Activated naive CD4-positive, alpha-beta T cell treated with anti-CD3 and anti-CD28 coated beads, Interleukin-2, amount 50 U/mL, for 16 hours (primary cell): Measurements from ENCODE around the gene SAPCD1.
"Not testable (repeated sequence)": the region's sequence is repeated elsewhere in the genome, so short reads cannot be mapped to it uniquely, and the experiment has no call there.

ENCODE experiments used
- DNase-seq: peaks from one replicate; pipeline ENCODE4 v3.0.0-alpha.2; 2020

The SAPCD1 gene

DNA sequence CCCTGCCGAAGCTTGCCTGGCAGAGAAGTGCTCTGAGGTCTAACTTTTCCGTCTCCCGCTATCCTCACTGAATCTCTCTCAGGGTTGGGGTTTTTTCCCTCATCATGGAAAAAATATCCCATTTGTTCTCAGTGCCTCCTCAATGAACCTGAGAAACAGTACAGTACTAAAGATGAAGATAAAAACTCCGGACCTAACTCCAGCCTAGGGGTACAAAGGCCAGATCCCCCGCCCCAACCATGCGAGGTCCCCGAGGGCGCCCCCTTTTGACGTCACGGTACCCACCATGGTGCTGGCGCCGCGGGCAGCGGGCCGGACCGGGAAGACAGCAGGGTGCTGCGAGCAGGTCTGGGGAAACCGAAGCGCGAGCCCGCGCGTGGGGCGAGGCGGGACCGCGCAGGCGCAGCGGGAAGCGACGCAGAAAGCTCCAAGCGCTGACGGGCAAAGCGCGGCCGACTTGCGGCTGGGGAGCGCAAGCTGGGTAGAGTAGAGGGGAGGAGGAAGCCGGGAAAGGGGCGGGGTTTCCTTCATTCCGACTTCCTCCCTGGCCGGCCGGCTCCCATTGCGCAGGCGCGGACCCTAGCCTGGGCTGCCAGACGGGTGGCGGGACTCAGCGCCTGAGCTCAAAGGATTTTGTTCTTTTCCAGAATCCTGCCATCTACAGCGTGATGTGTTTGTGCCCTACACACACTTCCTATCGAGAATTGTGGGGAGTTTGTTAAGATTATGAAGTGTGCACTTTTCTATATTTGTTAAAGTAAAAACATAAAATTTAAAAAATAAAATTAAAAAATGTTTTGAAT lies 44.2 kb downstream of the SAPCD1 start, which contains the start of gene LSM2:
TSS of gene LSM2 (minus strand) at position 497 of the 803 bp plus-strand sequence. CDS start at position 288, 209 bp downstream.
- peak; percentile 97 for DNase-seq

DNA sequence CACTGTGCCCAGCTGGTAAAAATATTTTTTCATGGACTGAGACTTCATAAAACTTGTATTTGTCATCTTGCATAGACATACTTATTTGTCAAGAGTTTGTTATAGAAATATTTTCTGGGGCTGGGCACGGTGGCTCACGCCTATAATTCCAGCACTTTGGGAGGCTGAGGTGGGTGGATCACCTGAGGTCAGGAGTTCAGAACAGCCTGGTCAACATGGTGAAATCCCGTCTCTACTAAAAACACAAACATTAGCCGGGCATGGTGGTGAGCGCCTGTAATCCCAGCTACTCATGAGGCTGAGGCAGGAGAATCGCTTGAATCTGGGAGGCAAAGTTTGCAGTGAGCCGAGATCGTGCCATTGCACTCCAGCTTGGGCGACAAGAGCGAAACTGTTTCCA lies 46.1 kb downstream of the SAPCD1 start:
- not testable (repeated sequence) for DNase-seq

DNA sequence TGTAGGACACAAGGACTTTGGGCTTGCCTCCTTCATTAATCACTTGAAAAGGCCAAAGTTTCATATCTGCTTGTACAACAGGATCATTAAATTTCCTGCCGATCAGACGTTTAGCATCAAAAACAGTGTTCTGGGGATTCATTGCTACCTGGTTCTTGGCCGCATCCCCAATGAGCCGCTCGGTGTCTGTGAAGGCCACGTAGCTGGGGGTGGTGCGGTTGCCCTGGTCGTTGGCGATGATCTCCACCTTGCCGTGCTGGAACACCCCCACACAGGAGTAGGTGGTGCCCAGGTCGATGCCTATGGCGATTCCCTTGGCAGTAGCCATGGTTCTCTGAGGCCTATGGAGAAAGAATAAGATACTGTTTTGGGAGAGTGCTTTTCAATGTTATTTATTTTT lies 49.2 kb downstream of the SAPCD1 start:
- no peak for DNase-seq

DNA sequence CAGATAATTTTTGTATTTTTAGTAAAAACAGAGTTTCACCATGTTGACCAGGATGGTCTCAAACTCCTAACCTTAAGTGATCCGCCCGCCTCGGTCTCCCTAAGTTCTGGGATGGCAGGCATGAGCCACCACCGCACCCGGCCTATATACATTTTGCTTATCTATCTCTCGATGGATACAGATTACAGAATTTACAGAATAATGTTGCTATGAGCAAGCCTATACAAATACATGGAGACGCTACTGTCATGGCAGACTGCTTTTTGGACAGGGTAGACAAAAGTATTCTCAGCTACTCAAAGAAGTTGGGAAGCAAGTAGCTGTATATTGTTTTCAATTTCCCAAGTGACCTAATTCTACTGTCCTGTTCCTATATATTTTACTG lies 51.0 kb downstream of the SAPCD1 start:
- DNase-seq, result no peak
